HFF-Myc (cell line): Measurements from ENCODE around the gene MTR.

ENCODE experiments used
- DNase-seq: peaks from one replicate; pipeline ENCODE4 v3.0.0-alpha.2; 2011; ENCODE audit warnings: low read depth; ENCODE audit errors: extremely low read depth
- H3K4me3 ChIP-seq: replicated peaks from 2 replicates; pipeline ENCODE4 v1.5.1; 2011; ENCODE audit warnings: low read depth, mild to moderate bottlenecking, control low read depth, low read length
- CTCF ChIP-seq: IDR thresholded peaks from 2 replicates; pipeline ENCODE4 v1.5.1; 2012; ENCODE audit warnings: mild to moderate bottlenecking, low read depth, low read length, control low read depth; ENCODE audit errors: missing control alignments

Gene MTR

GRCh38 chr1:236760480-236760879 lies 34.6 kb upstream of the MTR start:
- no peak for DNase-seq
- TF ChIP-seq CTCF, result no peak
- H3K4me3 ChIP-seq, result no peak overlapping the region

GRCh38 chr1:236760986-236761385 lies 34.1 kb upstream of the MTR start:
- no peak for TF ChIP-seq CTCF
- no peak for DNase-seq
- H3K4me3 ChIP-seq, result no peak overlapping the region

GRCh38 chr1:236761397-236762132 lies 33.5 kb upstream of the MTR start:
- DNase-seq, result no peak
- no peak overlapping the region for H3K4me3 ChIP-seq
- TF ChIP-seq CTCF, result no peak

- no peak for DNase-seq
- TF ChIP-seq CTCF, result no peak
- no peak overlapping the region for H3K4me3 ChIP-seq
Measured at GRCh38 chr1:236762410-236762809, 32.7 kb upstream of the MTR start.

GRCh38 chr1:236765831-236766230 lies 29.3 kb upstream of the MTR start:
- TF ChIP-seq CTCF, result no peak
- DNase-seq, result no peak
- no peak overlapping the region for H3K4me3 ChIP-seq

GRCh38 chr1:236766506-236766905 lies 28.6 kb upstream of the MTR start:
- TF ChIP-seq CTCF, result no peak
- no peak overlapping the region for H3K4me3 ChIP-seq
- no peak for DNase-seq

GRCh38 chr1:236767276-236767675 lies 27.8 kb upstream of the MTR start:
- no peak for DNase-seq
- TF ChIP-seq CTCF, result no peak
- no peak overlapping the region for H3K4me3 ChIP-seq
